Stimulated activated CD4-positive, alpha-beta T cell treated with anti-CD3 and anti-CD28 coated beads, Interleukin-12 subunit alpha, Interleukin-12 subunit beta, amount 100 ng/mL, for 48 hours (primary cell): Measurements from ENCODE around the gene ACAP1.
A peak's percentile ranks its signal among the peaks of the same experiment; 100 is the strongest.

Experiments used
- DNase-seq, 3 donors: peaks; one replicate each; pipeline ENCODE4 v3.0.0-alpha.2; 2020; ENCODE audit warnings: low read depth in 2 of 3, low spot score in 1 of 3

The ACAP1 gene, protein sequence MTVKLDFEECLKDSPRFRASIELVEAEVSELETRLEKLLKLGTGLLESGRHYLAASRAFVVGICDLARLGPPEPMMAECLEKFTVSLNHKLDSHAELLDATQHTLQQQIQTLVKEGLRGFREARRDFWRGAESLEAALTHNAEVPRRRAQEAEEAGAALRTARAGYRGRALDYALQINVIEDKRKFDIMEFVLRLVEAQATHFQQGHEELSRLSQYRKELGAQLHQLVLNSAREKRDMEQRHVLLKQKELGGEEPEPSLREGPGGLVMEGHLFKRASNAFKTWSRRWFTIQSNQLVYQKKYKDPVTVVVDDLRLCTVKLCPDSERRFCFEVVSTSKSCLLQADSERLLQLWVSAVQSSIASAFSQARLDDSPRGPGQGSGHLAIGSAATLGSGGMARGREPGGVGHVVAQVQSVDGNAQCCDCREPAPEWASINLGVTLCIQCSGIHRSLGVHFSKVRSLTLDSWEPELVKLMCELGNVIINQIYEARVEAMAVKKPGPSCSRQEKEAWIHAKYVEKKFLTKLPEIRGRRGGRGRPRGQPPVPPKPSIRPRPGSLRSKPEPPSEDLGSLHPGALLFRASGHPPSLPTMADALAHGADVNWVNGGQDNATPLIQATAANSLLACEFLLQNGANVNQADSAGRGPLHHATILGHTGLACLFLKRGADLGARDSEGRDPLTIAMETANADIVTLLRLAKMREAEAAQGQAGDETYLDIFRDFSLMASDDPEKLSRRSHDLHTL

DNA sequence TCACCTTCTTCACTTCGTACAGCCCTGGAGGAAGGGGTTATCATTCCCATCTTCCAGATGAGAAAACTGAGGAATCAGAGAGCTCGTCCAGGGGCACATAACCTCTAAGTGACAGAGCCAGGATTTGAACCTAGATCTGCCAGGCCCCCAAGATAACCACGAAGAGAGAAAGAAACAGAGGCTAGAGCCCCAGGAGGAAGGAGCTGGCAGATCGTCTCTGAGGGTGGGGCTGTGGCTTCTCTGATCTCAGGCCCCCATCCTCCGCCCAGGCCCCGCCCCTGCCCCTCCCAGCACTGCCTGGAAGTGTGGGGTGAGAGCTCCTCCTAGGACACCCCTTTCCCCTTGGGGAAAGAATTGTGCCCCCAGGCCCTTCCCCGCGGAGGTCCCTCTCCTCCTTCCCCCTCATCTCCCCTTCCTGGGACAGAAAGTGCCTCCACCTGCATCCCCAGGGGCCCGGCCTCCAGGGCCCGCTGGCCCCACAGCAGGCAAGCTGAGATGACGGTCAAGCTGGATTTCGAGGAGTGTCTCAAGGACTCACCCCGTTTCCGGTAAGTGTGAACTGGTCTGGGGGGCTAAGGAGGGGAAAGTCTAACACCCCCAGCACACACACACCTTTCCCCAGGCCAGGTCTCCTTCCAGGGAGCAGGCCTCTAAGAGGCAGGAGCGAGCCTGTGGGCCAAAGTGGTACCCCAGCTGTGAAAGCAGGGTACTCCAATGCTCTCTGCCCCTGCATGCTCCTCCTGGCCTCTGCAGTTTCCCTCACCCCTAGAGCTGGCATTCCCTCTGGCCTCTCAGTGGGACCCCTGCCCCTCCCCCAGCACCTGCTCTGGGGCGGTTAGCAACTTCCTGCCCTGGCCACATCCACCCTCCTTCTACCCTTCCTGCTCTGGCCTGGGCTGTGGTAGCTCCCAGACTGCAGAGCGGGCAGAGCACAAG, at the start of gene ACAP1:
Gene ACAP1, plus strand, starts transcription at position 290 of the 936 bp plus-strand sequence. Its CDS starts 206 bp downstream, at position 496.
- DNase-seq: peak; percentile 61 to 83 (median 83)

DNA sequence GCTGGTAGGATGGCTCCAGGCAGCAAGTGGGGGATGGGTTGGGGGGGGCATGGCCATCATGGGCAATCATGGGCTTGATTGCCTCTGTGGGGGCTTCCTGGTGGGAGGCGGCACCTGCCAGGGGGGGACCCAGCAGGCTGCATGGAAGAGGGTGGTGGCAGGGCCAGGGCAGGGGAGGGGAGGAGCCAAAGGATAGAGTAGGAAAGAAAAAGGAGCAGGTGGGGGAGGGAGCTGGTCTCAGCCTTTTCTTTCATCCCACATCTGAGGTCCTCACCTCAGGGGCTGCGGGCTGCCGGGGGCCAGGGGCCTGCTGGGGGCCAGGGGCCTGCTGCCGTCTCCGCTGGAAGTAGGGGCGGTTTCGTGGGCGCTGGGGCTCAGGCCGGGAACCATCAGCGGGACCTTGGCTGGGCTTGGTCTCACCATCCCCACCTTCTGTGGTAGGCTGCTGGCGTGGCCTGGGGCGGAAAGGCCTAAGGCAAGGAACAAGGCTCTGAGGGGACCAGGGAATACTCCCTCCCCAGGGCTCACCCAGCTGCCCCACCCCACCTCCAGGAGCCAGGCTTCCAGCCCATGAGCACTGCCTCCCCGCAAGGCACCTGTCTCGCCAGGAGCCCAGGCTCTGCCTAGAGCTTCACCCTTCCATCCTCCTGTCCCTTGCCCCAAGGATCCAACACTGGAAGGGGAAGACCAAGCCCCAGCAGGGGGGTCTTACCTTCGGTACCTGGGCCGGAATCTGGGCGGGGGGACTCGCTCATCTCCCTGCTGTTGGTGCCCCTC, 46.9 kb upstream of the ACAP1 start:
- no peak for DNase-seq

DNA sequence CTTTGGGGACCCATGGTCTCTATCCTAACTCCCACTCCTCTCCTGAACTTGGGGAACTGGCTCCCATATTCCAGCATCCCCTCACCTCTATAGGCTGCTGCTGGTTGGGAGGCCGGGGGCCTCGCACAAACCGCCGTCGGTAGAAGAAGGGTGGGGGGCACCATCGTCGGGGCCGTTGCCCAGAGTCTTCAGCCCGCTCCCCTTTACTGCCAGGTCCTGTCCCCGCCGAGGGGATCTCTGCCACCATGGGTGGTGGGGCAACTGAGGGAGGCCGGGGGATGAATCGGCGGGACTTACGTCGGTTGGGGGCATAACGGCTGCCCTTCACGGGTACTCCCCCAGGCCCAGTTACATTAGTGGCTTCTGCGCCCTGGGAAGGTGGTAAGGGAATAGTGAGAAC, 46.2 kb upstream of the ACAP1 start:
- DNase-seq: no peak

DNA sequence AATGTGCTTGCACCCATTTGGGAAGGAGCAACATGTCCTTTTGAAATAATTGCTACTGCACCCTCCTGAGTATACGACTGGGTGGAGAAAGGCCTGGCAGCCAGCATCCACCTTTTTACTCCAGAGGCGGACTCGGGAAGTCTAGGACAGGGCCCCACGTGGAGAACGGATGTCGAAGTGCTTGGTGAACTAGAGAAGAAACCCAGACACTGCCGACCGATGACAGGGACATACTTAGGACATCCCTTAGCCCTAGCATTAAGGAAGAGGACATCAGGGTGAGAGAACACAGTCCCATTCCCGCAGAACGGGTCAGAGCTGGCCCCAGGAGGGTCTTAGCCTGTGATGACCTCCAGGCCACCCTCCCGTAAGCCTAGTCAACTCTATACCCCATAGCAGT, 45.6 kb upstream of the ACAP1 start:
- no peak for DNase-seq

DNA sequence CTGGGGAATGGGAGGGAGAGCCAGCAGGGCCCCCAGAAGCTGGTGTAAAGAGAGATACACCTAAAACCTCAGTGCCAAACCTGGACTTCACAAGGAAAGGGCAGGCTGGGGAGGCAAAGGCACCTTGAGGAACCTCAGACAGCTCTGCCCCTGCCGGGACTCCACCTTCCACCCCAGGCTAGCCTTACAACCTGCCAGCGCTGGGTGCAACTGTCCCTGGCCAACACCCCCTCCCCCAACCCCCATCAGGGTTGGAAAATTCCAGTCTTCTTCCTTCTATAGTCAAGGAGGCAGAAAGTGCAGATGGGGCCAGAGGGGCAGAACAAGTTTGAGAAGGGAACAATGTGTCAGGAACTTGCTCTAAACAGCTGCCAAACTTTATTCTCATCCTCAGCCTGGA, 44.1 kb upstream of the ACAP1 start:
- DNase-seq: no peak

DNA sequence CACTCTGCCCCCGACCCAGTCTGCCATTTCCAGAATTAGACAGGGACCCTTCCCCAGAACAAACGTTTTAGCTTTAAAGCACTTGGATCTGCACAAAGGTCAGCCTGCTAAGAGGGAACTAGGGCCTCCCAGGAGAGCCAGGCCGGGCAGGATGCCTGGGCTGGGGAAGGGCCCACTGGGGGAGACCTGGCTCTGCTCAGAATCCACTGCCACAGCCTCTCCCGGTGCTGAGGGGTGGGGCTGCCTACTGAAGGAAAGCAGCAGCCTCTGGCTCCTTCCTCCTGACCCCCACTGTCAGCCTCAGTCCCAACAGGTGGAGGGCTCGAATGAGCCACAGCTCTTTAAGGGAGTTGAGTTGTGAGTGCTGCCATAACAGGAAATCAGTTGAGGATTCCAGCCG, 43.6 kb upstream of the ACAP1 start:
- DNase-seq: no peak

DNA sequence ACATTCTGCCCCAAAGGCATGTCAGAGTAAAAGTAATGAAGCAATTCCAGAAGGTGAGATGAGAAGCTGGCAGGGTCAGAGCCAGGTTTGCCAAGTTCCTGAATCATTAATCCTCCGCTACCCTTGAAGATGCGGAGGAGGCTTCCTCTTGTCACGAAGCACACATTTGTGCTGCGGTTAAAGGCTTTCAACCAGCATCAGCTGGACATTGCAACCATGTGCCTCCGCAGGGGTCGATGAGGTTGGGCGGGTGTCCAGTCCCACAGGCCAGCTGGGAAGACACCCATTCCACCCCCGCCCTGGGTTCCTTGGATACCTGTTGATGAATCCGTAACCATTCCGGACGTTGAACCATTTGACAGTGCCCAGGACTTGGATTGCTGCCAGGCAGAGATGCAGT, 43.2 kb upstream of the ACAP1 start:
- no peak for DNase-seq

DNA sequence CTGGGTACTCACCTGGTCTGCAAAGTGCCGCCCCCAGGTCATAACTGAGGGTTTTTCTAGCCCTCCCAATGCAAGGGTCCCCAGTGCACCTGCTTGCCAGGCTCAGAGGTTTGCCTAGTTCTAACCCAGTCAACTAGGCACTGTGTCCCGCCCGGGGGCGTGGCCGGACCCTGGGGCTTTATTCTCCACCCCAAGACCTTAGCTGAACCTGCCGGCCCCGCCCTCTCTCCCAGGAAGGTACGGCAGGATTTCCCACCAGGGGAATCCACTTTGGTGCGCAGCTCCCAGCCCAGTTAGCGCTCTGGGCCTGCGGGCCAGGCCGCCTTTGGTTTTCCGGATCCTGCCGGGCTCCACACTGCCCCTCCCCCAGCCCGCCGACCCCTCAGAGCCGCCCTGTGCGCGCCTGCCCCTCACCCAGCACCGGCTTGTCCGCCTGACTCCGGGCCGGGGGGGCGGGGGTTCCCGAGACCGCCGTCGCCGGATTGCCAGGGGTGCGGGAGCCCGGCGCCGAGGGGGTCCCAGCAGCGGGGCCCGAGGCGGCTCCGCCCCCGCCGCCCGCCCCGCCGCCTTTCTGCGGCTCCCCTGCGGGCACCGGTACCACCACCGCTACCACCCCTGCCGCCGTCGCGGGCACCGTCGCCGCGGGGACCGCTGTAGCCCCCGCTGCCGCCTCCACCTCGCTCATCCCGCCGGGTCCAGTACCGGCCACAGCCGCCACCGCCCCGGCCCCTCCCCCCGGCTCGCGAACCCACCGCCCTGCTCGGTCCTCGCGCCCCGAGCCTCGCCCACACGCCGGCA, 42.3 kb upstream of the ACAP1 start:
- no peak for DNase-seq

DNA sequence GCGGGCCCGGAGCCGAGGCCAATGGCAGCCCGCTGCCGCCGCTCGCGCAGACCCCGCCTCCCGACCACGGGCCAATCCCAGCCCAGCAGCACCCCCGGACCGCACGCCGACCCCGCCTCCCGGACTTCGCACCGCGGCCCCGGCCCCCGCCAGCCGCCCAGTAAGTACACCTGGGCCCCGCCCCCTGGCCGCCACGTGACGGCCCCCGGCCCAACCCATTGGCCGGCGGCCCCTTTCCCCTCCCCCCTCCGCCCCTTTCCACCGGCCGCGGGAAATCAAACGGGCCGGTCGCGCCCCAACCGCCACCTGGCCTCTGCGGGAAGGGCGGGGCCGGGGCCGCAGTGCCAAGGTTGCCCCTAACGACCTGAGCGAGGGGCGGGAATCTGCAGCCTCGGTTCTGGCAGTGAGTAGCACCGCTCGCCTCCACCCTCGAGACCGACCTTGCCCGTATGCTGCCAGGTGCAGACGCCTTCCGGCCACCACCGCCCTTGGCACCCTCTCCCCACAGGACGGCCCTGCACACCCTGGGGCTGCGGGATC, 41.6 kb upstream of the ACAP1 start, which contains the start of gene YBX2:
Gene YBX2, minus strand, starts transcription at position 26 of the 540 bp plus-strand sequence. CDS start 139 bp downstream, outside the sequence.
- peak; percentile 69 to 71 (median 70) for DNase-seq

DNA sequence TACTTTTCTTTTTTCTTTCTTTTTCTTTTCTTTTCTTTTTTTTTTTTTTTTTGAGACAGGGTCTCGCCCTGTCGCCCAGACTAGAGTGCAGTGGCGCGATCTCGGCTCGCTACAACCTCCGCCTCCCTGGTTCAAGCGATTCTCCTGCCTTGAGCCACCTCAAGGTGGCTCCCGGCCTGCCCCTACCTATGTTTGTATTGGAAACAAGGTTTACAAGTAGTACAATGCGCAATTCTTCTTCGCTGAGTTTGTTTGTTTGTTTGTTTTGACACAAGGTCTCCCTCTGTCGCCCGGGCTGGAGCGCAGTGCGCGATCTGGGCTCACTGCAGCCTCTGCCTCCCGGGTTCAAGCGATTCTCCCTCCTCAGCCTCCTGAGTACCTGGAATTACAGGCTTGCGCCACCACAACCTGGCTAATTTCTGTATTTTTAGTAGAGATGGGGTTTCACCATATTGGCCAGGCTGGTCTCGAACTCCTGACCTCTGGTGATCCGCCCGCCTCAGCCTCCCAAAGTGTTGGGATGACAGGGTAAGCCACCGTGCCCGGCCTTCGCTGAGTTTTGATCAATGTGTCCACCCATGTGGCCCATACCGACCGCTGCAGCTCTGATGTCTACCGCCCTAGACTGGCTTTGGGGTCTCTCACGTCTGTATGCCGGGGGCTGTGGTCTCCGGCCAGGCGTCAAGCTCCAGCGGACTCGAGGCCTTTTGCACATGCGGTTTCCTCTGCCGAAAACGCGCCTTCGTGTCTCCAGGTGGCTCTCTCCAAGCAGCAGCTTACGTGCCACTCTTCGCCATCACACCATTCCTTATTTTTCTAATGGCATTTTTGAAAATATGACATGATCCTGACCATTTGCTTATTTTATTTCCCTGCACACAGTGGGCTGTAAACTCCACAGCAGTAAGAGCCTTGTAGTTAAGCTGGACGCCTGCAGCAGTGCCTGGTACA, 40.8 kb upstream of the ACAP1 start:
- no peak for DNase-seq

DNA sequence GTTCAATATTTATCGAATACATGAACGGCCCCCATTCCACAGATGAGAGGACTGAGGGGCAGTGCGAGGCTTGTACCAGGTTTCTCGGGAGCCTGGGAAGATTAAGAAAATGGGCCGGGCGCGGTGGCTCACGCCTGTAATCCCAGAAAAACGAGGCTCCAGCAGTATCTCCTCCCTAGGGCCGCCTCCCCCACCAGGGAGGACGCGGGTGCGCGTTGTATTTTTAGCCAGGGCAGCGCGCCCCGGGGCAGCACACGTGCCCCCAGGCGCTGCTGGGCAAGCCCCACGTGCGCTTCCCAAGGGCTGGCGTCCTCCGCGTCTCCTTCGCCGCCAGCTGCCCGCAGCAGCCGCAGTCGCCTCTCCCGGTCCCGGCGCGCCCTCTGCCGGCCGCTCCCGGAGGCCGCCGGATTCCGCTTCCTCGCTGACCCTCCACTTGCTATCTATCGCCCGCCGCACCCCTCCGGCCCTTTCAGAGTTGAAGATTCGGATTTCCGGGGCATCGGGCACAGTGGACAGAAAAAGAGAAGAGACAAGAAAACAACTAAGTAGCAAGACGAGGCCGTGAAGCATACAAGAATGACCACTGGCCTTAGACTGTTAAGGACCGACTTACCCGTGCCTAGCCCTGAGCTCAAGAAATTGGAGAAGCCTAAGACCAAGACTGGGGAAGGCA, 40.0 kb upstream of the ACAP1 start:
- DNase-seq: peak in 2 of 3 donors; percentile 53 to 64

DNA sequence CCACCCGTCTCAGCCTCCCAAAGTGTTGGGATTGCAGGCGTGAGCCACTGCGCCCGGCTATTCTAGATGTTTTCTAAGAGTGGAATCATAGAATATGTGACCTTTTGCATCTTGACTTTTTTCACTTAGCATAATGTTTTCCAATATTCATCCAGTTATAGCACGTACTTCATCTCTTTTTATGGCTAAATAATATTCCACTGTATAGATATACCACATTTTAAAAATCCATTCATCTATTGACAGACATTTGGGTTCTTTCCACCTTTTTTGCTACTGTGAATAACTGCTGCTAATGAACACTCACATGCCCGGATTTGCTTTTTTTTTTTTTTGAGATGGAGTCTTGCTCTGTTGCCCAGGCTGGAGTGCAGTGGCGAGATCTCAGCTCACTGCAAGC, 32.1 kb upstream of the ACAP1 start:
- no peak for DNase-seq

DNA sequence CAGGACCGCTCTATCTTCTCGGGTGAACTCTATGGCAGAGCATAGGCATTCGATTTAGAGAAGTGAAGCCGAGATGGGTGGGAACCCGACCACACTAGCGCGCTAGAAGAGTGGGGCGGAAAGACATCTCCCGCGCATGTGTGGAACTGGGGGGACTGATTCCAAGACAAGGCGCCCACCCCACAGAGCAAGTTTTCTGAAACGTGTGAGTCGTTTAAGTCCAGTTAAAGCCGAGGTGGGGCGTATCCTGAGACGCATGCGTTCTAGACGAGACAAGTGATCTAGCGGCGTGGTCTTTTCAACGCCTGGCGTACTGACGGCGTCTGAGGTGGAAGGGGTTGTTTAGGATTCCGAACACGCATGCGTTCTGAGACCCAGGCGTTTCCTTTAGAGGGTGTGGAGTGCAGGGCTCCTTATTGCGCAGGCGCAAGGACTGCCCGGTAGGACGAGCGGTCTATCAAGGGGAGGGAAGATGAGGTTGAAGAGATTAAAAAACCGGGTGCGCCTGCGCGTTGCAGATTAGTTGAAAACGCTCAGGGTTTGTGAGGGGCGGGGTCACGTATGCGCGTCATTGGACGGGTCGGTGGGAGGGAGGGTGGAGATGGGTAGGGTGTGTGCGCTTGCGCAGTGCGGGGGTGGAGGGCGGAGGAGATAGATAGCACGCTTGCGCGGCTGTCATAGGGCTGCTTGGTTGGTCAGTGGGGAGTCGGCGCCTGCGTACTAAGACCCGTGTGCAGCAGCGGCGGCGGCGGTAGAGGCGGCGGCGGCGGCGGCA, 29.2 kb upstream of the ACAP1 start, which contains the start of gene EIF5A:
Gene EIF5A, plus strand, starts transcription at position 718 of the 775 bp plus-strand sequence. CDS start 2,008 bp downstream, outside the sequence.
- peak; percentile 100 for DNase-seq

DNA sequence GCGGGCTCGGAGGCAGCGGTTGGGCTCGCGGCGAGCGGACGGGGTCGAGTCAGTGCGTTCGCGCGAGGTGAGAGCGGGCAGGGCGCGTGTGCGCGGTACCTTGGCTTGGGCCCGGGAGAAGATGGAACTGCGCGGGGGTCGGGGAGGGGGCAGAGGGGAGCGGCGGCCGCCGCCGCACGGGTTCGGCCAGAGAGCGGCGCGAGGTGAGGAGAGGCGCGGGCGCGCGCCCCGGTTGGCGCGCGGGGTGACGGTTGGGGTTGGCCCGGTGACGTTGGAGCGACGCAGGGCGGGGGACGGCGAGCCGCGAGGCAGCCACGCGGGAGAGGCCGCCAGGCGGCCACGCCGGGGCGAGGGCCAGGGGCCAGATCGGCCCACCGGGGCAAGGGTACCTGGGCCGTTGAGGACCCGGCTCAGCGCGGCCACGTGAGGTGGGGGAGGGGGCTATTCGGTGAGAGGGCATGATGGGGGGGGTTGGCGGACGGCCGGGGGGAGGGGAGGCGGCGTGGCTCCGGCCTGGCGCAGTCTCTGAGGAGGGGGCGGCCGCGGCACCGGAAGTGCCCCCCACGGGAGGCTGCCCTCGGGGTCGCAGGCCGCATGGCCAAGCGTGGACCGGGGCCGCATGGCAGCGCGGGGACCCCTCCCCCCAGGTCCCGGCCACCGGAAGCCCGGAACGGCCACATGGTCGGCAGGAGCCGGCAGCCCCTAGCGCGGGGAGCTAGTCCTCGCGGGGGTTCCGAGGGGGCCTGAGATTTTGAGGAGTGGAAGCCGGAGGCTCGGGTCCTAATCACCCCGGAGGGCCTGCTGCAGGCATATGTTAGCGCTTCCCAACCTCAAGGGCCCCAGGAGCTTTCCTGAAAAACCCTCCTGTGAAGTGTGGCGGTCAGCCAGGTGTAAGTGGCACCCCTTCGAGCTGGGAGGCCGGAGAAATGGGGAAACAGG, 28.4 kb upstream of the ACAP1 start:
- DNase-seq: peak in 2 of 3 donors; percentile 31 to 39

DNA sequence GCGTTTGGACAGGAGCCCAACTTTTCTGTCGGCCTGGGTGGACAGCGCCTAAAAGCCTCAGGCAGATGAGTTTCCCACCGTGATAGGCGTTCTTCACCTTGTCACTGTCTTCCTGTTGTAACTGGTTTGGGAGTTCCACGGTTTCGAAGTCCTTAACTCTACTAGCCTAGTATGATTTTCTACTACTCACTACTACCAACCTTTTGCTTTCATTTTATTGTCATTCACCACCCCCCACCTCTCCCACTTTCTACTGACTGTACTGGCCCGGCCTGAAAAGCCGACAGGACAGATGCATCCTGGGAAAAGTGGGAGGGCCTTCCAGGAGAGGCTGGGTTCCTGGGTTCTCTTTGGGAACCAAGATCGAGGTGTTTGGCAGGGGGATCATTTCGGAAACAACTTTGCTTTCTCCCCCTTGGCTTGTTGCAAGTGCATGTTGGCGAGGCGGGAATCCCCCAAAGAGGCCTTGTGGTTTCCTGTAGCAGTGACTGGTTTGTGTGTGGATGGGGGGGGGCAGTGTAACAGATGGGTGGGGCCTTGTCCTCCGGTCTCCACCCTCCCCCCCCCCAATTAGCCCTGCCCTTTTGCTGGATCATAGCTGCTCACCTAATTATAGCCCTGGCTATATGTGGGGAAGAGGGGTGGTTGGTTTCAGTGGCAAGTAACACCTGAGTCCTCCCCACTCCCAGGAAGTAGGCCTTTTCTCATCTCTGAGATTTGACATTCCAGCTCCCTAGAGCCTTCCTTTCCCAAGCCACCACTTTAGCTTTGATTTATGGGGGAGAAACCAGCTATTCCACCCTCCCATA, 27.5 kb upstream of the ACAP1 start:
- DNase-seq: peak; percentile 73 to 84 (median 76)
